Mammary epithelial cell (primary cell): ENCODE results near the gene KLHL9.

Experiments used
- CTCF ChIP-seq, 2 donors: IDR thresholded peaks in 1 of 2; conservative IDR thresholded peaks in 1 of 2; 2 replicates each; pipeline ENCODE4 v1.5.1; 2011 to 2012; ENCODE audit warnings: inconsistent platforms in 2 of 2, low read length in 2 of 2, mild to moderate bottlenecking in 2 of 2, control low read depth in 1 of 2, low read depth in 1 of 2; ENCODE audit not compliant: insufficient read depth in 1 of 2; ENCODE audit errors: extremely low read depth in 1 of 2
- EZH2 ChIP-seq: IDR thresholded peaks from 2 replicates; pipeline ENCODE4 v1.6.1; 2012; ENCODE audit warnings: low read length, inconsistent platforms, borderline replicate concordance

- no peak for TF ChIP-seq CTCF (conservative IDR thresholded peaks at IDR 0.05 in 1 of 2, IDR thresholded peaks at IDR 0.05 in 1 of 2; ENCODE audit: extremely low read depth in 1 of 2, insufficient read depth in 1 of 2, low read depth in 1 of 2, low read length in 2 of 2)
- no peak for TF ChIP-seq EZH2
These were observed 3.4 kb downstream of the KLHL9 start for GRCh38 chr9:21331676-21332402.
